BE2C (cell line): ENCODE data around the gene PXT1. TPM values are rescaled to one million over a fixed set of nuclear protein-coding genes. Genes with fewer than 3 reads are reported as not detected.

Experiments used
- DNase-seq: peaks from one replicate; pipeline ENCODE4 v3.0.0-alpha.2; 2020
- H3K27me3 ChIP-seq: fragments of 250-450 bp; sonication (Bioruptor Pico); 2 replicates; pipeline ENCODE4 v1.5.1; 2020; ENCODE audit warnings: mild to moderate bottlenecking
- H3K36me3 ChIP-seq: fragments of 250-450 bp; sonication (Bioruptor Pico); 2 replicates; pipeline ENCODE4 v1.5.1; 2020; ENCODE audit warnings: mild to moderate bottlenecking
- H3K4me1 ChIP-seq: fragments of 250-450 bp; sonication (Bioruptor Pico); 2 replicates; pipeline ENCODE4 v1.5.1; 2020
- H3K4me3 ChIP-seq: 2 replicates; pipeline ENCODE4 v1.5.1; 2011; ENCODE audit warnings: low read depth, low read length
- H3K9me3 ChIP-seq: fragments of 250-450 bp; sonication (Bioruptor Pico); 2 replicates; pipeline ENCODE4 v1.5.1; 2020
- CTCF ChIP-seq: IDR thresholded peaks from 2 replicates; pipeline ENCODE4 v1.5.1; 2012; ENCODE audit warnings: mild to moderate bottlenecking, low read depth, low read length
- polyA plus RNA-seq: library from polyadenylated mRNA; unstranded; fragments of >200 nt; gene quantifications from one replicate; pipeline ENCODE4 v1.2.1, GENCODE V29; 2012; ENCODE audit warnings: low read depth, missing spikeins; ENCODE audit not compliant: insufficient read length, insufficient read depth

PXT1 gene, protein sequence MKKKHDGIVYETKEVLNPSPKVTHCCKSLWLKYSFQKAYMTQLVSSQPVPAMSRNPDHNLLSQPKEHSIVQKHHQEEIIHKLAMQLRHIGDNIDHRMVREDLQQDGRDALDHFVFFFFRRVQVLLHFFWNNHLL
- not detected for polyA plus RNA-seq

DNA sequence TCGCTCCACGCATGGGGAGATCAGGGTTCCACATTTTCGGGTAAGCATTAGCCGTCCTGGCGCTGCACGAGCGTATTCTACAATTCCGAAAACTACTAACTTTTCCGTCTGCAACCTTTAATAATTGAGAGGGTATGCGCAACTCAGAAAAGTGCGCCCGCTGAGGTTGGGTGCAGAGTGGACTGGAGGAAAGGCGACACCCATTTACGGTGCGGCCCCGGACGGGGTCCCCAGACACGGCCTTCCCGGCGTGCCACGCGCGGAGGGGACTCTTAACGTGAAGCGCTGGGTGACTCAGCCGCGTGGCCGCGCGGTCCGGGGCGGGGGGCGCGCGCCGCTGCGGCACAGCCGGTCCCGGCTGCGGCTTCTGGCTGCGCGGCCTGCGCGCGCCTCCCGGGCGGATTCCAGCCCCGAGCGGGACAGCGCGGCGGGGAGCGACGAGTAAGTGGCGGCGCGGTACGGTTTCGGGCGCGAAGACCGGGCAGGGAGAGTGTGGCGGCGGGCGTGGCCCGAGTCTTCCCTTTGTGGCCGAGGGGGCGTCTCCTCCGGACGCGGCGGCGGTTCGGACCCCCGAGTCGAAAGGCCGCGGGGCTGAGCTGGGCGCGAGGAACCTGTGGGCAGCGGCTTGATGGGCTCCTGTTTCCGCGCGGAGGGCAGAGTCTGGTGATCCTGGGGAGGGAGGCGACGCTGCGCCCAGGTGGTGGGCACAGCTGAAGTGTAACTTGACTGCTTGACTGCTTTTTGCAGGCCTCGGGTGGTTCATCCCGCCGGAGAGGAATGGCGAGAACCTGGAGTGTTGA, at the start of gene PXT1, which contains the start of gene KCTD20:
PXT1 (minus strand) TSS at position 184 of the 800 bp plus-strand sequence. CDS start 16,772 bp downstream, outside the sequence.
KCTD20 (plus strand) TSS at position 330 of the 800 bp plus-strand sequence. CDS start 27,098 bp downstream, outside the sequence.
- H3K27me3 ChIP-seq: no peaks in the 10 kb centered on the region
- TF ChIP-seq CTCF: no peak
- DNase-seq: peak; percentile 93
- H3K9me3 ChIP-seq: no peaks in the 10 kb centered on the region
- H3K4me3 ChIP-seq: peak within 1 kb of the TSS; percentile 94
- peaks cover 8% of the 10 kb centered on the region; the same call in 1 of the 2 replicates for H3K36me3 ChIP-seq
- peaks cover 14% of the 10 kb centered on the region for H3K4me1 ChIP-seq

GRCh38 chr6:36492092-36492491, 49.4 kb upstream of the PXT1 start:
- no peak for TF ChIP-seq CTCF
- no peaks in the 10 kb centered on the region for H3K27me3 ChIP-seq
- H3K9me3 ChIP-seq: no peaks in the 10 kb centered on the region
- H3K4me1 ChIP-seq: no peaks in the 10 kb centered on the region
- DNase-seq: peak; percentile 19
- H3K36me3 ChIP-seq: peaks cover 27% of the 10 kb centered on the region
- H3K4me3 ChIP-seq: no peak overlapping the region

- H3K4me3 ChIP-seq: no peak overlapping the region
- no peaks in the 10 kb centered on the region for H3K4me1 ChIP-seq
- H3K27me3 ChIP-seq: no peaks in the 10 kb centered on the region
- no peak for TF ChIP-seq CTCF
- no peaks in the 10 kb centered on the region for H3K9me3 ChIP-seq
- DNase-seq: no peak
- peaks cover 32% of the 10 kb centered on the region for H3K36me3 ChIP-seq
Measured at GRCh38 chr6:36491378-36491965, 48.8 kb upstream of the PXT1 start.

- no peaks in the 10 kb centered on the region for H3K9me3 ChIP-seq
- no peaks in the 10 kb centered on the region for H3K27me3 ChIP-seq
- H3K36me3 ChIP-seq: peaks cover 41% of the 10 kb centered on the region
- no peaks in the 10 kb centered on the region for H3K4me1 ChIP-seq
- H3K4me3 ChIP-seq: no peak overlapping the region
- TF ChIP-seq CTCF: no peak
- no peak for DNase-seq
Measured at GRCh38 chr6:36489426-36489825, 46.8 kb upstream of the PXT1 start.

- no peaks in the 10 kb centered on the region for H3K4me1 ChIP-seq
- H3K27me3 ChIP-seq: no peaks in the 10 kb centered on the region
- H3K4me3 ChIP-seq: no peak overlapping the region
- H3K36me3 ChIP-seq: peaks cover 49% of the 10 kb centered on the region
- no peak for TF ChIP-seq CTCF
- DNase-seq: no peak
- no peaks in the 10 kb centered on the region for H3K9me3 ChIP-seq
Measured at GRCh38 chr6:36488221-36488620, 45.6 kb upstream of the PXT1 start.
